Astrocyte (in vitro differentiated cells and primary cell): ENCODE results near the gene AOAH. TPM values are rescaled to one million over a fixed set of nuclear protein-coding genes. Genes with fewer than 3 reads are reported as not detected.

ENCODE experiments used
- DNase-seq: peaks from one replicate; pipeline ENCODE4 v3.0.0-alpha.2; 2010; ENCODE audit warnings: low read depth
- FAIRE-seq: peaks from 2 replicates; lab custom pipeline; 2011; peaks lifted over from hg19 to GRCh38; lab: Jason Lieb, UNC
- H2AFZ ChIP-seq: 2 replicates; pipeline ENCODE4 v1.6.0; 2012; ENCODE audit warnings: low read depth, low read length, inconsistent platforms
- H3K27ac ChIP-seq: 2 replicates; pipeline ENCODE4 v1.5.1; 2011; ENCODE audit warnings: low read depth, low read length, inconsistent platforms
- H3K27me3 ChIP-seq: 2 replicates; pipeline ENCODE4 v1.6.0; 2011; ENCODE audit warnings: low read length, inconsistent platforms; ENCODE audit not compliant: insufficient read depth
- H3K36me3 ChIP-seq: 2 replicates; pipeline ENCODE4 v1.5.1; 2011; ENCODE audit warnings: low read length, inconsistent platforms; ENCODE audit not compliant: insufficient read depth
- H3K4me1 ChIP-seq: 2 replicates; pipeline ENCODE4 v1.5.1; 2011; ENCODE audit warnings: low read length, inconsistent platforms; ENCODE audit not compliant: insufficient read depth
- H3K4me2 ChIP-seq: 2 replicates; pipeline ENCODE4 v1.6.0; 2012; ENCODE audit warnings: low read length, inconsistent platforms
- H3K4me3 ChIP-seq: 2 replicates; pipeline ENCODE4 v1.5.1; 2011; ENCODE audit warnings: low read depth, mild to moderate bottlenecking, low read length, inconsistent platforms; ENCODE audit not compliant: insufficient read depth
- H3K79me2 ChIP-seq: 2 replicates; pipeline ENCODE4 v1.6.0; 2012; ENCODE audit warnings: mild to moderate bottlenecking, low read length, inconsistent platforms; ENCODE audit not compliant: insufficient read depth
- H3K9ac ChIP-seq: 2 replicates; pipeline ENCODE4 v1.6.0; 2012; ENCODE audit warnings: mild to moderate bottlenecking, low read length, inconsistent platforms
- H3K9me3 ChIP-seq: 2 replicates; pipeline ENCODE4 v1.5.1; 2012; ENCODE audit warnings: low read depth, mild to moderate bottlenecking, low read length, inconsistent platforms; ENCODE audit not compliant: insufficient read depth
- H4K20me1 ChIP-seq: 2 replicates; pipeline ENCODE4 v1.6.0; 2012; ENCODE audit warnings: low read length, inconsistent platforms; ENCODE audit not compliant: insufficient read depth
- H3K27ac Mint-ChIP-seq: one replicate; pipeline ENCODE4 v1.8.0; 2021; ENCODE audit warnings: mild to moderate bottlenecking, mixed read lengths; ENCODE audit not compliant: unreplicated experiment
- H3K27me3 Mint-ChIP-seq: one replicate; pipeline ENCODE4 v1.8.0; 2021; ENCODE audit warnings: low read depth, mixed read lengths; ENCODE audit not compliant: unreplicated experiment
- H3K36me3 Mint-ChIP-seq: one replicate; pipeline ENCODE4 v1.8.0; 2021; ENCODE audit warnings: low read depth, mixed read lengths; ENCODE audit not compliant: unreplicated experiment
- H3K4me1 Mint-ChIP-seq: one replicate; pipeline ENCODE4 v1.8.0; 2021; ENCODE audit warnings: low read depth, mixed read lengths; ENCODE audit not compliant: unreplicated experiment
- H3K4me3 Mint-ChIP-seq: one replicate; pipeline ENCODE4 v1.8.0; 2021; ENCODE audit warnings: mild to moderate bottlenecking, moderate library complexity, mixed read lengths; ENCODE audit not compliant: unreplicated experiment
- H3K9me3 Mint-ChIP-seq: one replicate; pipeline ENCODE4 v1.8.0; 2021; ENCODE audit warnings: mild to moderate bottlenecking, mixed read lengths; ENCODE audit not compliant: unreplicated experiment
- CTCF ChIP-seq: IDR thresholded peaks from 2 replicates; pipeline ENCODE4 v1.5.1; 2011; ENCODE audit warnings: low read depth, mild to moderate bottlenecking, inconsistent platforms, low read length, moderate library complexity; ENCODE audit not compliant: insufficient read depth
- EZH2 ChIP-seq: IDR thresholded peaks from 2 replicates; pipeline ENCODE4 v1.6.1; 2012; ENCODE audit warnings: mild to moderate bottlenecking, low read length, inconsistent platforms; ENCODE audit not compliant: insufficient read depth
- total RNA-seq: library from RNA; stranded (reverse); gene quantifications from 2 replicates; pipeline ENCODE4 v1.2.1, GENCODE V29; 2021

The AOAH gene
- total RNA-seq, 1 donor from 2014 or later: not detected

- no peaks in the 10 kb centered on the region for H3K36me3 ChIP-seq
- no peak overlapping the region for H3K4me3 Mint-ChIP-seq
- FAIRE-seq (no peak), DNase-seq (peak; percentile 49)
- H3K4me1 ChIP-seq: peaks cover 5% of the 10 kb centered on the region
- H3K4me2 ChIP-seq: peak overlapping the region; percentile 27
- no peak overlapping the region for H3K9ac ChIP-seq
- H3K27ac Mint-ChIP-seq: no peak overlapping the region
- no peaks in the 10 kb centered on the region for H4K20me1 ChIP-seq
- peaks cover 30% of the 10 kb centered on the region for H3K4me1 Mint-ChIP-seq
- peaks cover 3% of the 10 kb centered on the region for H3K27me3 ChIP-seq
- TF ChIP-seq CTCF (no peak), EZH2 (no peak)
- no peaks in the 10 kb centered on the region for H3K9me3 Mint-ChIP-seq
- H3K27me3 Mint-ChIP-seq: no peaks in the 10 kb centered on the region
- no peak overlapping the region for H2AFZ ChIP-seq
- H3K4me3 ChIP-seq: no peak overlapping the region
- no peaks in the 10 kb centered on the region for H3K36me3 Mint-ChIP-seq
- no peaks in the 10 kb centered on the region for H3K79me2 ChIP-seq
- peak overlapping the region; percentile 1 for H3K27ac ChIP-seq
- H3K9me3 ChIP-seq: no peaks in the 10 kb centered on the region
Observed at GRCh38 chr7:36600869-36601530, 123.3 kb downstream of the AOAH start.

GRCh38 chr7:36600314-36600682 is 124.0 kb downstream of the AOAH start:
- no peak overlapping the region for H3K27ac ChIP-seq
- H3K79me2 ChIP-seq: no peaks in the 10 kb centered on the region
- no peak overlapping the region for H3K4me2 ChIP-seq
- no peaks in the 10 kb centered on the region for H3K36me3 ChIP-seq
- no peak overlapping the region for H3K4me3 ChIP-seq
- DNase-seq (no peak), FAIRE-seq (no peak)
- TF ChIP-seq CTCF (no peak), EZH2 (no peak)
- H3K4me1 Mint-ChIP-seq: peaks cover 26% of the 10 kb centered on the region
- no peak overlapping the region for H3K27ac Mint-ChIP-seq
- no peak overlapping the region for H2AFZ ChIP-seq
- H3K4me3 Mint-ChIP-seq: no peak overlapping the region
- no peaks in the 10 kb centered on the region for H4K20me1 ChIP-seq
- H3K36me3 Mint-ChIP-seq: no peaks in the 10 kb centered on the region
- no peaks in the 10 kb centered on the region for H3K9me3 Mint-ChIP-seq
- H3K27me3 Mint-ChIP-seq: no peaks in the 10 kb centered on the region
- no peaks in the 10 kb centered on the region for H3K9me3 ChIP-seq
- peaks cover 5% of the 10 kb centered on the region for H3K4me1 ChIP-seq
- no peaks in the 10 kb centered on the region for H3K27me3 ChIP-seq
- H3K9ac ChIP-seq: no peak overlapping the region

- no peak for FAIRE-seq
- Histone ChIP-seq H3K27me3 (no peaks in the 10 kb centered on the region), H3K27ac (no peak overlapping the region), H3K4me1 (peaks cover 5% of the 10 kb centered on the region), H3K4me2 (no peak overlapping the region), H4K20me1 (no peaks in the 10 kb centered on the region), H3K9me3 (no peaks in the 10 kb centered on the region), H3K79me2 (no peaks in the 10 kb centered on the region), H3K36me3 (no peaks in the 10 kb centered on the region), H2AFZ (no peak overlapping the region), H3K9ac (no peak overlapping the region), H3K4me3 (no peak overlapping the region)
- TF ChIP-seq CTCF: no peak
- no peak for TF ChIP-seq EZH2
- H3K4me3 Mint-ChIP-seq: no peak overlapping the region
- no peak overlapping the region for H3K27ac Mint-ChIP-seq
- no peaks in the 10 kb centered on the region for H3K9me3 Mint-ChIP-seq
- peaks cover 21% of the 10 kb centered on the region for H3K4me1 Mint-ChIP-seq
- H3K36me3 Mint-ChIP-seq: no peaks in the 10 kb centered on the region
- no peak for DNase-seq
- no peaks in the 10 kb centered on the region for H3K27me3 Mint-ChIP-seq
Observed at GRCh38 chr7:36599645-36600313, 124.5 kb downstream of the AOAH start.
